Activated CD4-positive, alpha-beta T cell treated with anti-CD3 and anti-CD28 coated beads for 36 hours (primary cell): ENCODE measurements around the gene ZNF300. TPM values are rescaled to one million over a fixed set of nuclear protein-coding genes. Genes with fewer than 3 reads are reported as not detected.
A peak's percentile ranks its signal among the peaks of the same experiment; 100 is the strongest.
"Not testable (repeated sequence)": the region's sequence is repeated elsewhere in the genome, so short reads cannot be mapped to it uniquely, and the experiment has no call there.

Source experiments
- ATAC-seq: fragments of 200-7000 bp; cut with Tn5 transposase; one replicate; pipeline ENCODE4 v1.10.0; 2021; ENCODE audit warnings: mild to moderate bottlenecking, moderate library complexity
- CTCF ChIA-PET: fragments of 350-600 bp; sonication (Branson Sonifier 250); formaldehyde crosslinking; loops from one replicate; lab custom pipeline; 2021; ENCODE audit warnings: antibody characterized with exemption; lab: Charles Lee
- POLR2A ChIA-PET: fragments of 350-600 bp; sonication (Branson Sonifier 250); formaldehyde crosslinking; loops from one replicate; lab custom pipeline; 2021; ENCODE audit warnings: antibody characterized with exemption, inconsistent platforms; lab: Charles Lee
- DNase-seq: peaks from one replicate; pipeline ENCODE4 v3.0.0-alpha.2; 2020
- H3K27ac Mint-ChIP-seq: one replicate; pipeline ENCODE4 v1.8.0; 2021; ENCODE audit warnings: mixed read lengths
- H3K27me3 Mint-ChIP-seq: one replicate; pipeline ENCODE4 v1.8.0; 2021; ENCODE audit warnings: mixed read lengths
- H3K36me3 Mint-ChIP-seq: one replicate; pipeline ENCODE4 v1.8.0; 2021; ENCODE audit warnings: low read depth, mixed read lengths
- H3K4me1 Mint-ChIP-seq: one replicate; pipeline ENCODE4 v1.8.0; 2021; ENCODE audit warnings: mixed read lengths
- H3K4me3 Mint-ChIP-seq: one replicate; pipeline ENCODE4 v1.8.0; 2021; ENCODE audit warnings: mild to moderate bottlenecking, moderate library complexity, mixed read lengths
- H3K9me3 Mint-ChIP-seq: one replicate; pipeline ENCODE4 v1.8.0; 2021; ENCODE audit warnings: low read depth, mixed read lengths
- intact Hi-C, 2 experiments: fragments of 100-400 bp; cut with DNase I in 1 of 2; cut with micrococcal nuclease in 1 of 2; formaldehyde crosslinking; loops; one replicate each; pipeline versions ENCODE4 v1.14.2 to v1.15.1; 2022 to 2024; cut with DNase I, micrococcal nuclease
- total RNA-seq, 2 experiments: library from RNA; stranded (reverse); gene quantifications; one replicate each; pipeline ENCODE4 v1.2.3, GENCODE V29; 2021

Gene ZNF300
- total RNA-seq, 2 experiments from 2014 or later: 2.4 TPM

GRCh38 chr5:150895431-150896428 is 9.1 kb downstream of the ZNF300 start:
- Mint-ChIP-seq H3K36me3 (peaks cover 63% of the 10 kb centered on the region), H3K9me3 (peaks cover 69% of the 10 kb centered on the region), H3K27ac (no peak overlapping the region), H3K27me3 (no peaks in the 10 kb centered on the region), H3K4me3 (no peak overlapping the region), H3K4me1 (no peaks in the 10 kb centered on the region)
- ChIA-PET CTCF (interaction anchor here (0.6 to 0.9 kb wide), 3 partner anchors 12 to 282 kb away, joined by 3 read pairs; no protein-coding TSS in a partner anchor), POLR2A (no interaction called here)
- intact Hi-C loops: no loop called here
- ATAC-seq (no peak), DNase-seq (no peak)

- H3K27me3 Mint-ChIP-seq: no peaks in the 10 kb centered on the region
- no peak for ATAC-seq
- ChIA-PET POLR2A (no interaction called here), CTCF (interaction anchor here (1.2 to 1.3 kb wide), 2 partner anchors 9 to 32 kb away, joined by 3 to 5 read pairs; no protein-coding TSS in a partner anchor)
- peaks cover 32% of the 10 kb centered on the region for H3K9me3 Mint-ChIP-seq
- H3K36me3 Mint-ChIP-seq: peaks cover 14% of the 10 kb centered on the region
- H3K4me3 Mint-ChIP-seq: no peak overlapping the region
- intact Hi-C loops: no loop called here
- DNase-seq: no peak
- no peak overlapping the region for H3K27ac Mint-ChIP-seq
- no peaks in the 10 kb centered on the region for H3K4me1 Mint-ChIP-seq
Observed at GRCh38 chr5:150879358-150879757, 25.4 kb downstream of the ZNF300 start.

GRCh38 chr5:150862070-150862469 is 42.7 kb downstream of the ZNF300 start:
- Mint-ChIP-seq H3K27ac (no peak overlapping the region), H3K9me3 (peaks cover 33% of the 10 kb centered on the region), H3K4me1 (no peaks in the 10 kb centered on the region), H3K27me3 (no peaks in the 10 kb centered on the region), H3K4me3 (no peak overlapping the region), H3K36me3 (peaks cover 4% of the 10 kb centered on the region)
- ChIA-PET CTCF (no interaction called here), POLR2A (no interaction called here)
- intact Hi-C loops: no loop called here
- DNase-seq: no peak
- ATAC-seq: no peak

DNA sequence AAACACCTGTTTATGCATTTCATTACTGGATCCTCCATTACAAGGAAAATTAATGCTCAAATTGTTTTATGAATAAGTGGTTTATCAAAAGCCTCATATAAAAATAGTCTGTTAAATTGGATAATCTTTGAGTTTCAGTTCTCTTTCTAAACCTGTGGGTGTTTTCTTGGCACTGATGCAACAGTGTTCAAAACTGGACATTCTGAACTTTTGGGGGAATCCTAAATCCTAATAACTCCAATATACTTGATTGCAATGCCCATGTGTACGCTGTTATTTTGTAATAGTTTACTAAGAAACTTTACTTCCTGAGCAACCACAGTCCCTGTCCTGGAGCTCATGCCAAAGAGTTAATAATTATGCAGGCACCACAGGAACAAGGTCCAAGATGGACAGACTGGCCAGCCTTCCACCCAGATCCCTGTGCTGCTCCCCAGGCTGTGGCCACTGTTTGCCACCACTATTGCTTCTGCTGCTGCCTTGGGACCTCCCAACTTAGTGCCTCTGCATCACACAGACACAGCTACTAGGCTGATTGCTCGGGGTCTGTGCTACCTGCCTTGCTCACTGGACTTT is 44.4 kb downstream of the ZNF300 start:
- H3K9me3 Mint-ChIP-seq: peaks cover 23% of the 10 kb centered on the region
- DNase-seq (no peak), ATAC-seq (no peak)
- ChIA-PET CTCF (no interaction called here), POLR2A (no interaction called here)
- no peak overlapping the region for H3K4me3 Mint-ChIP-seq
- H3K27me3 Mint-ChIP-seq: no peaks in the 10 kb centered on the region
- peaks cover 4% of the 10 kb centered on the region for H3K36me3 Mint-ChIP-seq
- intact Hi-C loops: no loop called here
- H3K27ac Mint-ChIP-seq: no peak overlapping the region
- no peaks in the 10 kb centered on the region for H3K4me1 Mint-ChIP-seq

DNA sequence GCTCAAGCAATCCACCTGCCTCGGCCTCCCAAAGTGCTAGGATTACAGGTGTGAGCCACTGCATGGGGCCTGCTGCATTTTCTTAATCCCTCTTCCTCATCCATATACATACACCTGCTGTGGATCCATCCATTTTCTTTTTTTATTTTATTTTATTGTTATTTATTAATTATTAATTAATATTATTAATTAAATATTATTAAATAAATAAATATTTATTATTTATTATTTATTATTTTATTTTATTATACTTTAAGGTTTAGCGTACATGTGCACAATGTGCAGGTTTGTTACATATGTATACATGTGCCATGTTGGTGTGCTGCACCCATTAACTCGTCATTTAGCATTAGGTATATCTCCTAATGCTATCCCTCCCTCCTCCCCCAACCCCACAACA is 48.1 kb downstream of the ZNF300 start:
- H3K4me1 Mint-ChIP-seq, H3K4me3 Mint-ChIP-seq, CTCF ChIA-PET, DNase-seq, H3K27ac Mint-ChIP-seq, H3K36me3 Mint-ChIP-seq, ATAC-seq, POLR2A ChIA-PET, H3K9me3 Mint-ChIP-seq, intact Hi-C loops, H3K27me3 Mint-ChIP-seq: not testable (repeated sequence)

GRCh38 chr5:150853561-150853960 is 51.2 kb downstream of the ZNF300 start:
- ATAC-seq (no peak), DNase-seq (no peak)
- intact Hi-C loops: no loop called here
- Mint-ChIP-seq H3K27ac (peak overlapping the region; percentile 27), H3K4me1 (peaks cover 8% of the 10 kb centered on the region), H3K4me3 (no peak overlapping the region), H3K9me3 (no peaks in the 10 kb centered on the region), H3K27me3 (no peaks in the 10 kb centered on the region), H3K36me3 (no peaks in the 10 kb centered on the region)
- ChIA-PET CTCF (interaction anchor here (1.1 kb wide), 1 partner anchor 268 kb away, joined by 3 read pairs; no protein-coding TSS in a partner anchor), POLR2A (no interaction called here)

GRCh38 chr5:150851039-150851438 is 53.7 kb downstream of the ZNF300 start:
- no peaks in the 10 kb centered on the region for H3K36me3 Mint-ChIP-seq
- H3K27me3 Mint-ChIP-seq: no peaks in the 10 kb centered on the region
- ATAC-seq (no peak), DNase-seq (no peak)
- ChIA-PET POLR2A (no interaction called here), CTCF (interaction anchor here (0.9 to 1.9 kb wide), 4 partner anchors 12 to 290 kb away, joined by 3 to 12 read pairs (median 3); no protein-coding TSS in a partner anchor)
- intact Hi-C loops: no loop called here
- no peak overlapping the region for H3K4me3 Mint-ChIP-seq
- no peak overlapping the region for H3K27ac Mint-ChIP-seq
- H3K4me1 Mint-ChIP-seq: peaks cover 24% of the 10 kb centered on the region
- no peaks in the 10 kb centered on the region for H3K9me3 Mint-ChIP-seq

GRCh38 chr5:150848271-150848670 is 56.5 kb downstream of the ZNF300 start:
- DNase-seq (no peak), ATAC-seq (no peak)
- ChIA-PET POLR2A (no interaction called here), CTCF (interaction anchor here (0.6 to 3.5 kb wide), 8 partner anchors 15 to 291 kb away, joined by 3 to 45 read pairs (median 25); partner anchors contain the start of genes RBM22 and SMIM3)
- Mint-ChIP-seq H3K27ac (no peak overlapping the region), H3K4me1 (peaks cover 22% of the 10 kb centered on the region), H3K27me3 (no peaks in the 10 kb centered on the region), H3K36me3 (no peaks in the 10 kb centered on the region), H3K9me3 (no peaks in the 10 kb centered on the region), H3K4me3 (no peak overlapping the region)
- intact Hi-C loops: loop anchor here (5.0 kb wide), 3 partner anchors 66 to 191 kb away; no protein-coding TSS in a partner anchor

DNA sequence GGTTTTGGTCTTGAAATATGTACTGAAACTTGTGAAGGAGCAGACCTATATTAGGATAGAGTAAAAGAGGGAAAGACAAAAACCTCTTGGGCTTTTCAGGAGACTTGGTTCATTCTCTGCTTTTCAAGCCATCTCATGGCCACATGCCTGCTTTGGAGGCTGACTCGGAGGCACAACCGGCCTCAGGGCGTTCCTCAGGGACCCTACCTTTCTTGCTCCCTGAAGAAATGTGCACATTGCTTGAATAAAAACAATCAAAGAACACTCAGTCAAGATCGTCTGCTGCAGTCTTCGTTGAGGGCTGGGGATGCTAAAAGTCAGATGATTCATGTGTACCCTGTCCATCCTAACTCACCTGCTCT is 57.5 kb downstream of the ZNF300 start:
- Mint-ChIP-seq H3K4me1 (peaks cover 22% of the 10 kb centered on the region), H3K27me3 (no peaks in the 10 kb centered on the region), H3K4me3 (peak overlapping the region; percentile 67), H3K9me3 (no peaks in the 10 kb centered on the region), H3K36me3 (no peaks in the 10 kb centered on the region), H3K27ac (peak overlapping the region; percentile 34)
- intact Hi-C loops: loop anchor here (1.0 to 5.0 kb wide), 13 partner anchors 46 to 388 kb away; partner anchors contain the start of genes DCTN4 (in 1 of the 2) and RBM22 (in 1 of the 2)
- ChIA-PET POLR2A (interaction anchor here (0.6 to 2.7 kb wide), 7 partner anchors 42 to 157 kb away, joined by 6 to 20 read pairs (median 8); partner anchors contain the start of genes DCTN4, RBM22 and SMIM3), CTCF (interaction anchor here (0.6 to 3.5 kb wide), 39 partner anchors 9 to 502 kb away, joined by 3 to 45 read pairs (median 4); partner anchors contain the start of genes RBM22 and SMIM3)
- ATAC-seq: no peak
- DNase-seq: no peak

- Mint-ChIP-seq H3K27ac (peak overlapping the region; percentile 93), H3K4me1 (peaks cover 22% of the 10 kb centered on the region), H3K4me3 (peak overlapping the region; percentile 67), H3K9me3 (no peaks in the 10 kb centered on the region), H3K36me3 (no peaks in the 10 kb centered on the region), H3K27me3 (no peaks in the 10 kb centered on the region)
- ChIA-PET POLR2A (interaction anchor here (0.6 to 2.7 kb wide), 8 partner anchors 41 to 156 kb away, joined by 6 to 20 read pairs (median 8); partner anchors contain the start of genes DCTN4, RBM22 and SMIM3), CTCF (interaction anchor here (0.6 to 3.5 kb wide), 54 partner anchors 8 to 516 kb away, joined by 3 to 45 read pairs (median 4); partner anchors contain the start of genes DCTN4, RBM22, RPS14 and SMIM3)
- intact Hi-C loops: loop anchor here (1.0 to 5.0 kb wide), 13 partner anchors 45 to 387 kb away; partner anchors contain the start of genes DCTN4 (in 1 of the 2) and RBM22 (in 1 of the 2)
- DNase-seq (peak; percentile 82), ATAC-seq (peak; percentile 94)
Observed at GRCh38 chr5:150846654-150847333, 58.0 kb downstream of the ZNF300 start.
